ENCODE results near the gene ZNF530. TPM values are rescaled to one million over a fixed set of nuclear protein-coding genes. Genes with fewer than 3 reads are reported as not detected.

The ZNF530 gene
- total RNA-seq, 1 donor from 2014 or later, result 7.2 TPM

- DNase-seq (ENCODE audit: low spot score), result no peak
- TF ChIP-seq CTCF (IDR thresholded peaks at IDR 0.05; ENCODE audit: unreplicated experiment), result no peak
- peak overlapping the region; percentile 86 for H3K4me3 Mint-ChIP-seq (ENCODE audit: unreplicated experiment)
- H3K27me3 Mint-ChIP-seq (ENCODE audit: unreplicated experiment), result peaks cover 4% of the 10 kb centered on the region
- H3K36me3 Mint-ChIP-seq (ENCODE audit: low read depth, unreplicated experiment), result peaks cover 67% of the 10 kb centered on the region
- H3K4me1 Mint-ChIP-seq (ENCODE audit: unreplicated experiment), result no peaks in the 10 kb centered on the region
- H3K9me3 Mint-ChIP-seq (ENCODE audit: unreplicated experiment), result peaks cover 43% of the 10 kb centered on the region
- H3K27ac Mint-ChIP-seq (ENCODE audit: unreplicated experiment), result no peak overlapping the region
These were observed 23.4 kb downstream of the ZNF530 start for GRCh38 chr19:57623091-57623490.

- TF ChIP-seq CTCF (IDR thresholded peaks at IDR 0.05; ENCODE audit: unreplicated experiment), result no peak
- H3K27ac Mint-ChIP-seq (ENCODE audit: unreplicated experiment), result peak within 1 kb of the TSS; percentile 67
- peaks cover 44% of the 10 kb centered on the region for H3K36me3 Mint-ChIP-seq (ENCODE audit: low read depth, unreplicated experiment)
- peak within 1 kb of the TSS; percentile 93 for H3K4me3 Mint-ChIP-seq (ENCODE audit: unreplicated experiment)
- H3K9me3 Mint-ChIP-seq (ENCODE audit: unreplicated experiment), result no peaks in the 10 kb centered on the region
- peak; percentile 88 for DNase-seq (ENCODE audit: low spot score)
- H3K27me3 Mint-ChIP-seq (ENCODE audit: unreplicated experiment), result peaks cover 2% of the 10 kb centered on the region
- H3K4me1 Mint-ChIP-seq (ENCODE audit: unreplicated experiment), result peaks cover 16% of the 10 kb centered on the region
These were observed 33.5 kb downstream of the ZNF530 start, which contains the start of gene ZNF211 for GRCh38 chr19:57632987-57633831. ZNF211 (plus strand) TSS chr19:57633168; CDS start chr19:57633347, 179 bp downstream.

GRCh38 chr19:57633832-57634131 lies 34.1 kb downstream of the ZNF530 start:
- Mint-ChIP-seq H3K4me3 (ENCODE audit: unreplicated experiment) (peak overlapping the region; percentile 93), H3K36me3 (ENCODE audit: low read depth, unreplicated experiment) (peaks cover 50% of the 10 kb centered on the region), H3K27me3 (ENCODE audit: unreplicated experiment) (peaks cover 2% of the 10 kb centered on the region), H3K9me3 (ENCODE audit: unreplicated experiment) (no peaks in the 10 kb centered on the region), H3K27ac (ENCODE audit: unreplicated experiment) (no peak overlapping the region), H3K4me1 (ENCODE audit: unreplicated experiment) (peaks cover 16% of the 10 kb centered on the region)
- TF ChIP-seq CTCF (IDR thresholded peaks at IDR 0.05; ENCODE audit: unreplicated experiment), result no peak
- no peak for DNase-seq (ENCODE audit: low spot score)

GRCh38 chr19:57637379-57637778 lies 37.7 kb downstream of the ZNF530 start:
- no peak for TF ChIP-seq CTCF (IDR thresholded peaks at IDR 0.05; ENCODE audit: unreplicated experiment)
- Mint-ChIP-seq H3K4me3 (ENCODE audit: unreplicated experiment) (peak overlapping the region; percentile 73), H3K27ac (ENCODE audit: unreplicated experiment) (no peak overlapping the region), H3K4me1 (ENCODE audit: unreplicated experiment) (peaks cover 18% of the 10 kb centered on the region), H3K27me3 (ENCODE audit: unreplicated experiment) (peaks cover 2% of the 10 kb centered on the region), H3K9me3 (ENCODE audit: unreplicated experiment) (no peaks in the 10 kb centered on the region), H3K36me3 (ENCODE audit: low read depth, unreplicated experiment) (peaks cover 81% of the 10 kb centered on the region)
- DNase-seq (ENCODE audit: low spot score), result no peak

GRCh38 chr19:57641715-57642234 lies 42.1 kb downstream of the ZNF530 start:
- DNase-seq (ENCODE audit: low spot score), result no peak
- H3K36me3 Mint-ChIP-seq (ENCODE audit: low read depth, unreplicated experiment), result peaks cover 55% of the 10 kb centered on the region
- H3K27ac Mint-ChIP-seq (ENCODE audit: unreplicated experiment), result no peak overlapping the region
- TF ChIP-seq CTCF (IDR thresholded peaks at IDR 0.05; ENCODE audit: unreplicated experiment), result no peak
- H3K9me3 Mint-ChIP-seq (ENCODE audit: unreplicated experiment), result no peaks in the 10 kb centered on the region
- H3K4me3 Mint-ChIP-seq (ENCODE audit: unreplicated experiment), result peak overlapping the region; percentile 34
- no peaks in the 10 kb centered on the region for H3K27me3 Mint-ChIP-seq (ENCODE audit: unreplicated experiment)
- H3K4me1 Mint-ChIP-seq (ENCODE audit: unreplicated experiment), result peaks cover 5% of the 10 kb centered on the region

Measured in endothelial cell (in vitro differentiated cells).